HG03060 (cell line): ENCODE measurements around the gene RUNX1.
"Not testable (repeated sequence)": the region's sequence is repeated elsewhere in the genome, so short reads cannot be mapped to it uniquely, and the experiment has no call there.

Source experiments
- ATAC-seq: cut with Tn5 transposase; IDR thresholded peaks from one replicate; pipeline ENCODE4 v1.9.1; 2021; ENCODE audit warnings: low read depth, moderate number of reproducible peaks; ENCODE audit not compliant: unreplicated experiment

RUNX1 gene

DNA sequence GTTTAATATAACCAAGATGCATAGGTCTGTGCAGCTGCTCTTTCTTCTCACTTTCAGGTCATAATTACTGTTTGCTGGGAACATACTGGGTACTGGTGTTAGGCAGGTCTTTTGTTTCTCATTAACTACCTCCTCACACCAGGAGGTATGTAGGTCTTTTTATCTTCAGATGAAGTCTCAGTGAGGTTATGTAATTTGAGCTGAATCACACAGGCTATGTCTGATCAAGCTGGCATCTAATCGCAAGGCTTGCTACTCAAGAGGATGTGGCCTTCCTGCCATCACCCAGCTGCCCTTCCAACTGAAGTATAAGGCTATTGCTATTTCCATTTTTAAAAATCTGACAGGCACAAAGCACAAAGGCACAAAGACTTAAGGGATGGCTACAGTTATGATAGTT lies 96.4 kb downstream of the RUNX1 start:
- no peak for ATAC-seq

- ATAC-seq, result not testable (repeated sequence)
Observed at GRCh38 chr21:34951868-34952267, 97.2 kb downstream of the RUNX1 start.

GRCh38 chr21:34950980-34951379 lies 98.1 kb downstream of the RUNX1 start:
- no peak for ATAC-seq

DNA sequence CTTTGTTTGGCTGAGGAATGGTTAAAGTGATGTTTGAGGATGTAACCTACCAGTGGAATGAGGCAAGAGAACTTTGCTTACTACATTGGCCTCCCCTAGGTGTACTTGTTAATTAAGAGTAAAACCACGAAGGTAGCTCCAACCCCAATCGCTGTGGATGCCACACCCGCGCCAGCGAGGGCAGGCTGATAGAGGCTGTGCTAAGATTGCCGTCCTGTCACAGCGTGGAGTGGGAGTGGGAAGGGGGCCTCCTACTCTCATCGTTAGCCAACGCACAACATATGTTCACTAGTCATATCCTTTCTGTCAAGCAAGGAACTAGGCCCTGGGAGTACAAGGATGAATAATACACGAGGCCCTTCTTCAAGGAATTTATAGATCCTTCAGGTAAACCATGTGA lies 99.6 kb downstream of the RUNX1 start:
- ATAC-seq, result no peak

GRCh38 chr21:34949030-34949429 lies 100.1 kb downstream of the RUNX1 start:
- ATAC-seq, result no peak

DNA sequence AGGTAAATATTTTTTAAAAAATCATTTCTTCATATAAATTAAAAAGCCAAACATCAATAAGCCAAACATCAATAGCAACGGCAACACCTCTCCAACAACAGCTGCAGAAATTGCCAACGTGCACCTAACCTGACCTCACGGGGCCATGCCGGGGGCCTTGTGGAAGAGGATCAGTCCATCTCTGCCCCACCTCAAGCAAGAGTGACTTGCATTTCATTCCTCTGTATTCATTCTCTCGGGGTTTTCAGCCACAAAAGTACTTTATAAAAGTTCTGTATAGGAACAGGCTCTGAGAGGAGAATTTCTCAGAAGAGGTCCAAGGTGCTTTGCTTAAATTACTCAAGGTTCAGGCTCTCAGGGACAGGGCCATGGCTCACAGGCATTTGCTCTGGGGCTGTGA lies 100.9 kb downstream of the RUNX1 start:
- ATAC-seq, result no peak

DNA sequence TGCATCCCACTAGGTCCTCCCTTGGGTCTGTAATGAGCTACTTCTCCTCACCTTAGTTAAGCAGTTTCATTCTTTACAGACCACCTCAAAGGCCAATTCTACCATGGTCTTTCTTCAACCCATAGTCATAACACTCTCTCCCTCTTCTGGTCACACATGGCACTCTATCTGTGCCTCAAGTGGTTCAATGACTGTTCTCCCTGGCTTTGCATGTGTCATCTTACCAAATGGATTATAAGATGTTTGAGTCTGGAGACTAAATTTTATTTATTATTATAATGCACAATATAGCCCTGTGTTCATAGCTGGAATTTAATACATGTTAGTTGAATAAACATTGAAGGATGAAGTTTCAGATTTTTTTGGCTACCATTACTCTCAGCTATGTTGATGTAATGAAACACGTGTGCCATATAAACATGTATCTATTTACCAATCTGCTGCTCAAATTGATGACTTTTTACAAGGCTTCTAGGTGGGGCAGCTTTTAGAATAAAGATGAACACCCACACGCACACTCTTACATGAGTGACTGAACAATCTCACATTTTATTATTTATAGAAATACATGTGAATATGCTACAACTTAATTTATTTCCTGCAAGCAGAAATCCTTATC lies 102.1 kb downstream of the RUNX1 start:
- ATAC-seq, result no peak

DNA sequence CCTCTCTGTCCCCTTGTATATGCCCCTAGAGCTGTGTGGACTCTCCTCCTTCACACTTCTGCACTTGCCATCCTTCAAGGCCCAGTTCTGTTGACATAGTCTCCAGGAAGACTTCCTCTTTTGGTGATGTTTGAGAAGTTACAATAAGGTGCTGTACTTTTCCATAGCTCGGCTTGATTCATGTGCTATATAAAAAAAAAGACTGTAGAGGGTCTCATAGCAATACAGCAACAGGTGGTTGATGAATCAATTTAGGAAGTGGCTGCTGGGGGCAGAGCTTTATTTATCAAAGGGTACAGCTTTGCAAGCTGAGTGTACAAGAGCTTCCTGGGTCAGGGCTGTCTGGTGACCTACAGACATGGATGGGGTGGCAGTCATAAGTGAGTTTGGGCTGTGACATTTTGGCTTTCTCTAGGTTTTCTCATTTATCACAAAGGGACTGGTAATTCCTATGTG lies 102.7 kb downstream of the RUNX1 start:
- ATAC-seq, result no peak

- ATAC-seq, result no peak
Observed at GRCh38 chr21:34945288-34945687, 103.8 kb downstream of the RUNX1 start.

- ATAC-seq, result no peak
Observed at GRCh38 chr21:34944015-34944755, 104.9 kb downstream of the RUNX1 start.

DNA sequence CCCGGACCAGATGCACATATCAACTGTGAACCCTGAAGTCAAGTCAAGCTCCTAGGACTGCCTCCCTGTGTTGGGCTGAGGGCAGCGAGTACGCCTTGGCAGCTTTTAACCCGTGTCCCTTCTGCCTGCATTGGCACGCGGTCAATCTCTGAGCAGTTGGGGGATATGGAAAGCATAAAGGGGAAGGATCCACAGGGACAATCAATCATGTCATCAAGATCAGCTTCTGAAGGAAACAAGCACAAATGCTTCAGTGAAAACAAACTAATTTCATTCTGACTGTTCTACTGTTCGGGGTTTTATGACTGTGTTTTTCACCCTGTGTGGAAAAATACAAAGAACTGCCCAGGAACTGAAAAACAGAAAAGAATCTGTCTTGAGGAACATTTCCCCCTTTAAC lies 106.2 kb downstream of the RUNX1 start:
- no peak for ATAC-seq

DNA sequence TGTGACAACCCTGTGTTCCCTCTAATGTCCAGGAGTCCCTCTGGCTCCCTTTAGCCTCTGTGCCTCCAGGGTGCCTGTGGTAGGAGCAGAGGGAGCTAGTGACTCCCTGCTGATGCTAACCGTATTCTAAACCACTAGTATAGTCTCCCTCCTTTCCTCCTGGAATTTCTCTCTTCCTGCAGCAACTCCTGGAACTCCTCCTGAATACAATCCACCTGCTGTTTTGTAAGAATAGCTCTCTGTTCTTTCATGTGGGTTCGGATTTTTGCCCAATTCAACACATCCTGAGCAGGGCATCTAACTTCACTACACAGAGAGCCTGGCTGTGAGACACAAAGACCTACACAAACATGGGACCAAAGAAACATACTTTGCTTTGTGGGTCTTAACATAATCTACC lies 107.9 kb downstream of the RUNX1 start:
- no peak for ATAC-seq

GRCh38 chr21:34939673-34940331 lies 109.3 kb downstream of the RUNX1 start:
- ATAC-seq, result no peak

- no peak for ATAC-seq
Observed at GRCh38 chr21:34938089-34938764, 110.9 kb downstream of the RUNX1 start.

DNA sequence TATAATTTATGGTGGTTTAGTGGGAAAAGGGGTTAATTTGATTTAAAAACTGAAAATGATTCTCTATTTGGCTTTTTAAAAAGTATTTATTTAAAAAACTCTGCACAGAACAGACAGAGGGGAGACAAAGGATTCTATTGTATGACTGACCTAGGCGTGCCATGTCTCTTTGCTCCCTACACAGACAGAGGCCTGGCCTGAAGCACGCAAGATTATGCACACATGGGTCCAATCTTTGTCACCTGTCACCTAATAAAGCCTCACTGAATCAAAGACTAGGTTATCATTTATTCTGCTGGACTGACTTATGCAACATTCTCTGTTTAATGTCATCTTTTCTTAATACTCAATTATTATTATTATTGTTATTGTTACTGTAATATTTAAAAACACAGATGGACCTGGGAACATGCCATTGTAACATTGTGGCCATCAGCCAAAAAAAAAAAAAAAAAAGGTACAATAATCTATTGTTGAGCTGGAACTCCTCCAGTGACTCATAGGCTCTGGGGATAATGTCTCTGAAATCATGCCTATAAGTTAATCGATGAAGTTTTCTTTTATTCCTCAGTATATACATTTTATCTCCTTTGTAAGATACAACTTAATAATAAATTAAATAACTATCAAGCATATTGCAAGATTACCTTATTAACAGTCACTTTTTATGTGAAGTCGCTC lies 112.1 kb downstream of the RUNX1 start:
- no peak for ATAC-seq

GRCh38 chr21:34936371-34936789 lies 112.7 kb downstream of the RUNX1 start:
- ATAC-seq, result no peak

DNA sequence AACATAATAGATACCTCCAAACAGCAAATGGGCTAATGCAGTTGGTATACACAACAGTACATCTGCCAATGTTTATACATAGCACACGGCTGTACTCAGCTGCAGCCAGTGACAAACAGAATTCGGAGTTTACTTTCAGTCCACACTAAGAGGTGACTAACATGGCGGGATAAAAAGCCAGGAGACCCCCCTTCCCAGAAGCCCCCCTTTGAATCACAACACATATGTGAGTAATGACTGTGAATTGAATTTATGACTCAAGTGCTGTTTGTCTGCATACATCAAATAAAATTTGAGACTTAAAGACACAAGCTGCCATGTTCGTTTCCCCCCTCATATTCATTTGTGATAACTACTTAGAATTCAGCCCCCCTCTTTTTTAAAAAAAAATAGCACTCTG lies 113.2 kb downstream of the RUNX1 start:
- ATAC-seq, result no peak

DNA sequence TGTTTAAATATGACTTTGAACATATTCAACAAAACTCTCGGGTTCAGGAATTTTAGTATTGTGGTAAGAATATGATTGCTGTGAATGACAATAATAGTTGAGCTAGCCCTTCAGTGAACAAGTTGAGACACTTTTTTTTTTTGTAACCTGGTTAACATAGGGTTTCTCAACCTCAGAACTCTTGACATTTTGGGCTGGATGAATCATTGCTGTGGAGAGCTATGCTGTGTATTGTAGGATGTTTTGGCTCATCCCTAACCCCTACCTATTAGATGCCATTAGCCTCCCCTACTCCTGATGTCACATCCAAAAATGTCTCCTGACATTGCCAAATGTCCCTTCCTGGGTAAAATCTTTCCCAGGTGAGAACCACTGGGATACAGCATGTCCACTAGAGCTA lies 113.7 kb downstream of the RUNX1 start:
- ATAC-seq, result no peak

DNA sequence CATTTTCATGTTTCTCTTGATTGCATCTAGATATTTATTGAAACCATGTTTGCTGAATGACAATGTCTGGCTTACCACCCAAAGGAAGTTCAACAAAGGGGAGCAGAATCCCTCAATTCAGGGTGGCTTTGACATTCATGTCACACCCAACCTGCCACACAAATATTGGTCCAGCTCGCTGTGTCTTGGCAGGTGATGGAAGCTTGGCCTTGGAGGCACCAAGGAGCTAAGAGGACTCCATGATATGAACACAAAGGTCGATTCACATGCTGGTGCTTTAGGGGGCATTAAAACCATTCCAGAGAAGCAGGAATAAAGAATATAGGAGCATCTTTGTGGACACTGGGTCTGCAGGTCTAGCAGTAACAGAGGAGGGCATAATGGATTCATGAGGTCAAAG lies 114.8 kb downstream of the RUNX1 start:
- ATAC-seq, result no peak

DNA sequence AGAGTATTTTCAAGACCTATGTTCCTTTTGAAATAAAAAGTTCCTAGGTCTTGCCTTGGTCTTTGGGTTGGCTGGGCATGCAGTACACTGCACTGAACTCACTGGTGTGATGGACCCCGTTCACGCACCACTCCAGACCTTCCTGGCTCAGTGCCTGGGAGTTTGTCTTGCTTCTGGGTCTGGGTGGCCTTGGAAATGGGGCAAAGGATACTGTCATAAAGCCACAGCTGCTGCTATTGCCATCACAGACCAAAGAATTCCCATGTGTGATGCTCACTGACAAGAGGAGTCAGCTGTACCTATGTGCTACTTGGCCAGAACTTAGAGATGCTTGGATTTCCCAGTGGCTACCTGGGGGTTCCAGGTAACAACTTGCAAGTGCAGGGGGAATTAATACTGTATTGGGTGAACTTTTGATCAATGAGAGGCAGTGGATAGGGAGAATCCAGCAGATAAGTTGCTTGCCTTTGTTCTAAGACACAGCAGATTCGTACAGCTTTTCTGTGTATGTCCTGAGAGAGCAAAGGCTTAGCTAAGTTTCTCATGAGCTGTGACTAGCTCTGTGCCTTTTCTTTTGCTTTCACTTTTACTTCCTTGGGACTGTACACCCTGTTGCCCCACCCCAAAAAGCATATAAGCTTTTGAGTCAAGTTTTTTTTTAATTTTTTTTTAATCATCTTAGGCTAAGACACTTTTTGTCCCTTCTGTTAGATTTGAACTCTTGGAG lies 115.3 kb downstream of the RUNX1 start:
- ATAC-seq, result no peak
